A673 (cell line): ENCODE measurements around the gene ABCG1. TPM values are rescaled to one million over a fixed set of nuclear protein-coding genes. Genes with fewer than 3 reads are reported as not detected.

Source experiments
- BruUV-seq: library from RNA; stranded (reverse); fragments of 400-500 nt; replicated peaks from 2 replicates; lab custom pipeline; 2021; lab: Mats Ljungman, UMichigan
- CTCF ChIA-PET: fragments of 300-600 bp; sonication (Branson Sonifier 250); formaldehyde crosslinking; loops from one replicate; lab custom pipeline; 2022; ENCODE audit warnings: antibody characterized with exemption; lab: Charles Lee
- POLR2A ChIA-PET: fragments of 300-600 bp; sonication (Branson Sonifier 250); formaldehyde crosslinking; loops from one replicate; lab custom pipeline; 2022; ENCODE audit warnings: antibody characterized with exemption; ENCODE audit not compliant: low non-redundant PET; lab: Charles Lee
- DNase-seq: peaks from one replicate; pipeline ENCODE4 v3.0.0-alpha.2; 2015; ENCODE audit warnings: low spot score
- H3K27ac ChIP-seq: fragments of 200-600 bp; sonication (generic); 2 replicates; pipeline ENCODE4 v1.5.1; 2016; ENCODE audit warnings: mixed run types, low read depth, mild to moderate bottlenecking, mixed read lengths, antibody characterized with exemption, low read length; ENCODE audit not compliant: poor library complexity, severe bottlenecking
- H3K27me3 ChIP-seq: fragments of 200-600 bp; sonication (generic); replicated peaks from 2 replicates; pipeline ENCODE4 v1.6.1; 2017; ENCODE audit warnings: mixed run types, low read depth, mild to moderate bottlenecking, mixed read lengths, antibody characterized with exemption, low read length; ENCODE audit not compliant: insufficient read depth, poor library complexity
- H3K36me3 ChIP-seq: fragments of 200-600 bp; sonication (generic); 2 replicates; pipeline ENCODE4 v1.6.1; 2016; ENCODE audit warnings: mixed run types, mild to moderate bottlenecking, mixed read lengths, antibody characterized with exemption, low read length; ENCODE audit not compliant: insufficient read depth, poor library complexity, severe bottlenecking
- H3K4me1 ChIP-seq: fragments of 200-600 bp; sonication (generic); 2 replicates; pipeline ENCODE4 v1.6.1; 2017; ENCODE audit warnings: mixed run types, mild to moderate bottlenecking, mixed read lengths, antibody characterized with exemption, low read length; ENCODE audit not compliant: insufficient read depth, poor library complexity, severe bottlenecking
- H3K4me3 ChIP-seq: fragments of 200-600 bp; sonication (generic); 2 replicates; pipeline ENCODE4 v1.5.1; 2016; ENCODE audit warnings: low read depth, mixed run types, mild to moderate bottlenecking, mixed read lengths, low read length; ENCODE audit not compliant: poor library complexity, severe bottlenecking
- H3K9me3 ChIP-seq: fragments of 200-600 bp; sonication (generic); 2 replicates; pipeline ENCODE4 v1.6.1; 2016; ENCODE audit warnings: mixed run types, low read depth, mild to moderate bottlenecking, mixed read lengths, antibody characterized with exemption, low read length; ENCODE audit not compliant: poor library complexity, severe bottlenecking
- CTCF ChIP-seq: fragments of 300-800, 200-600 bp; sonication (generic); conservative IDR thresholded peaks from 2 replicates; pipeline ENCODE4 v1.5.1; 2017; ENCODE audit warnings: low read depth, mild to moderate bottlenecking, antibody characterized with exemption, low read length, moderate library complexity, mixed read lengths
- EZH2 ChIP-seq: fragments of 200-600 bp; sonication (generic); IDR thresholded peaks from 2 replicates; pipeline ENCODE4 v1.6.1; 2017; ENCODE audit warnings: borderline replicate concordance, low read depth, mild to moderate bottlenecking, mixed read lengths, antibody characterized with exemption, low read length; ENCODE audit not compliant: poor library complexity, severe bottlenecking
- intact Hi-C: fragments of 100-400 bp; cut with micrococcal nuclease; formaldehyde crosslinking; loops from one replicate; pipeline ENCODE4 v1.10.0; 2022; ENCODE audit not compliant: unreplicated experiment
- total RNA-seq: library from RNA; stranded (reverse); gene quantifications from 2 replicates; pipeline ENCODE4 v1.2.3, GENCODE V29; 2021

Gene ABCG1
- total RNA-seq, 1 experiment from 2014 or later: 3.4 TPM

GRCh38 chr21:42230178-42230577, 11.2 kb downstream of the ABCG1 start:
- no peak overlapping the region for H3K4me3 ChIP-seq
- no peaks in the 10 kb centered on the region for H3K27me3 ChIP-seq
- BruUV-seq: no TSS peak
- H3K4me1 ChIP-seq: peaks cover 35% of the 10 kb centered on the region
- no peaks in the 10 kb centered on the region for H3K9me3 ChIP-seq
- no peak for DNase-seq
- TF ChIP-seq EZH2 (no peak), CTCF (no peak)
- no peaks in the 10 kb centered on the region for H3K36me3 ChIP-seq
- POLR2A ChIA-PET: no interaction called here
- H3K27ac ChIP-seq: no peak overlapping the region
- intact Hi-C loops: no loop called here
- CTCF ChIA-PET: no interaction called here

DNA sequence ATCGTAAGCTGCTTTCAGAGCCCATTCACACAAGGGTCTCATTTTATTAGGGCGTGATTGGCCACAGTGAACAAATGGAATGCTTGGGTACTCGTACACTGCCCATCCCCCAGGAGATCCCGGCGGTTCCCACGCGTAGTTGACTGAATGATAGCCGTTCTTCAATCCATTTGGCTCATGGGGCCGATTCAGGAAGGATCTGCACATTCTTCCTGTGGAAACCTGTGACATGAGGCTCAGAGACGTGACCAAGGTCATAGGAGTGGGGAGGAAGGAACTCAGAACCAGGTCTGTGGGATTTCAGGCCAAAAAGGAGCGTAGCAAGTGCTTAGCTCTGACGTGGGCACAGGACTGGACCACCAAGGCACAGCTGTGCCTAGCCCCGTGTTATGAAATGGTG, 11.7 kb downstream of the ABCG1 start:
- intact Hi-C loops: no loop called here
- no peak for DNase-seq
- BruUV-seq: no TSS peak
- no peaks in the 10 kb centered on the region for H3K9me3 ChIP-seq
- H3K4me3 ChIP-seq: no peak overlapping the region
- no peaks in the 10 kb centered on the region for H3K27me3 ChIP-seq
- H3K36me3 ChIP-seq: no peaks in the 10 kb centered on the region
- no peak overlapping the region for H3K27ac ChIP-seq
- H3K4me1 ChIP-seq: peaks cover 39% of the 10 kb centered on the region
- TF ChIP-seq CTCF (no peak), EZH2 (no peak)
- CTCF ChIA-PET: no interaction called here
- POLR2A ChIA-PET: no interaction called here

- H3K4me3 ChIP-seq: no peak overlapping the region
- no peak overlapping the region for H3K27ac ChIP-seq
- H3K4me1 ChIP-seq: peaks cover 43% of the 10 kb centered on the region
- ChIA-PET POLR2A (no interaction called here), CTCF (interaction anchor here (1.0 kb wide), 1 partner anchor 11 kb away, joined by 3 read pairs; no protein-coding TSS in a partner anchor)
- TF ChIP-seq CTCF (no peak), EZH2 (no peak)
- intact Hi-C loops: no loop called here
- no TSS peak for BruUV-seq
- H3K36me3 ChIP-seq: no peaks in the 10 kb centered on the region
- no peaks in the 10 kb centered on the region for H3K27me3 ChIP-seq
- H3K9me3 ChIP-seq: no peaks in the 10 kb centered on the region
- DNase-seq: no peak
Measured at GRCh38 chr21:42231756-42232155, 12.8 kb downstream of the ABCG1 start.
